ENCODE data around the gene BCKDK.
A peak's percentile ranks its signal among the peaks of the same experiment; 100 is the strongest.

Gene BCKDK

DNA sequence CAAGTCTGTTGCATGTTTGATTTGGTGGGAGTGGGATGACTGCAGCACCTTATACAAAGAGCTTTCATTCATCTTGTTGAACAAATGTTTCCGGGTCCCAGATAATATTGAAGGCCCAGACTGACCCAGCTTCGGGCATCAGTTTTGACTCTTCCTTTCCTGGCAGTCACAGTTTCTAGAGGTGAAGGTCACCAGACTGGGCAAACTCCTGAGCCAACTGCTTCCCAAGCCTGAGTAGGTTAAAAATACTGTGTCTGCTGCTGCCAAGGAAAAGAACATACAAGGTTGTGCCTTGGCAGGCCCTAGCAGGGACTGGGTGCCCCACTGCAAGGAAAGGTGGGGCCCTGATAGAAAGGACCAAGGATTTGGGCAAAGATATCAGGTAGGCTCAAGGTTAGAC lies 4.5 kb downstream of the BCKDK start:
- Mint-ChIP-seq H3K27ac (no peak overlapping the region), H3K4me1 (ENCODE audit: low read depth in 2 of 2) (peaks cover 4 to 13% of the 10 kb centered on the region in 2 donors), H3K4me3 (no peak overlapping the region), H3K36me3 (ENCODE audit: insufficient read depth) (peaks cover 26% of the 10 kb centered on the region), H3K9me3 (no peaks in the 10 kb centered on the region), H3K27me3 (no peaks in the 10 kb centered on the region)
- DNase-seq: no peak
- ATAC-seq (replicated peaks): no peak

DNA sequence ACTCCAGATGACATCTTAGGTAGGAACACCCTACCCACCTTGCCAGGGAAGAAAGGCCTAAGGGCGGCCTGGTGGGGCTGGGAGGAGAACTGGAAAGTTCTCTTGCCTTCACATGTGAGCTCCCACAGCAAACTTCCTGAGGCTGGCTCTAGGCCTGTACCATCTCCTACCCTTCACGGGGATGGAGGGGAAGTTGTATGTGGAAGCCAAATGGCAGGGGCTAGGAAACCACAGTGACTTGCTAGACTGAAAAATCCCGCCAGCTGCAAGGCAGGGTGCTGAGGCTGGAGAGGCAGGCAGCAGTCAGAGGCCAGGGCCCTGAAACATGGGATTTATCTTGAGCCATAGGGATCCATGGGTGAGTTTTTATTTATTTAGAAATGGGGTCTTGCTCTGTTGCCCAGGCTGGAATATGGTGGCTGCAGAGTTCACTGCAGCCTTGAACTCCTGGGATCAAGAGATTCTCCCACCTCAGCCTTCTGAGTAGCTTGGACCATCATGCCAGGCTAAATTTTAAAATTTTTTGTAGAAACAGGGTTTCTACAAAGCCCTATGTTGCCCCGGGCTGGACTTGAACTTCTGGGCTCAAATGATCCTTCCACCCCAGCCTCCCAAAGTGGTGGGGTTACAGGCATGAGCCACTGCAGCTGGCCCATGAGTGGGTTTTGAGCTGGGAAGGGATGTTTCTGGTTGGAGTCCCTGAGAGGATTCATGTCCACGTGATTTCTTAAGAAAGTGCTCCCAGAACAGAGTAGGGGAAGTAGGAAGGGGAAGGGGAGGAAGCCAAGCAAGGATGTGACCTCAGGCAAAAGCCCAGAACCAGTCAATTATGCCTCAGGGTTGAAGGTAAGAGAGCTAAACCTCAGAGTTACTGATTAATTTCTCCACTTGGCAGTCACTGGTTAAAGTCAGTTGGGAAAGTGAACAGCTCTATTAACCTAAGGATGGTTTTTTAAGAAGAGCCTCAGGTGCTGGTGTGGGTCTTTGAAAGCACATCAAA lies 5.2 kb downstream of the BCKDK start:
- H3K27ac Mint-ChIP-seq: peak overlapping the region; percentile 7 to 22
- H3K36me3 Mint-ChIP-seq (ENCODE audit: insufficient read depth): peaks cover 29% of the 10 kb centered on the region
- H3K9me3 Mint-ChIP-seq: no peaks in the 10 kb centered on the region
- no peak overlapping the region for H3K4me3 Mint-ChIP-seq
- no peak for DNase-seq
- H3K27me3 Mint-ChIP-seq: no peaks in the 10 kb centered on the region
- ATAC-seq (replicated peaks): no peak
- H3K4me1 Mint-ChIP-seq (ENCODE audit: low read depth in 2 of 2): peaks cover 6 to 15% of the 10 kb centered on the region in 2 donors

DNA sequence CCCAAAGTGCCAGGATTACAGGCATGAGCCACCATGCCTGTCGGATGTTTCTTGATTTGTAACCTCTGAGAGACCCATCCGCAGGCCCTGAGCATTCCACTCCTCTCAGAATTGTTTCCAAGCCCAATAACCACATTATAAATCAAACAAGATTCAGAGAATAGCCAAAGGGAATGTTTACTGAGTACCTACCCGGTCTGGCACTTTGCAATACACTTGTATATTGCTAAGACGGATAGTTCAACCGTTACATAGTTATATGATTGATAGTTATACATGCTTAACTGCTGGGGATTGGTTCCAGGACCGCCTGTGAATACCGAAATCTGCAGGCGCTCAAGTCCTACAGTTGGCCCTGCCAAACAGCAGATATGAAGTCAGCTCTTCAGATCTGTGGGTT lies 6.3 kb downstream of the BCKDK start:
- peaks cover 9 to 15% of the 10 kb centered on the region in 2 donors for H3K4me1 Mint-ChIP-seq (ENCODE audit: low read depth in 2 of 2)
- H3K36me3 Mint-ChIP-seq (ENCODE audit: insufficient read depth): peaks cover 36% of the 10 kb centered on the region
- no peaks in the 10 kb centered on the region for H3K27me3 Mint-ChIP-seq
- no peak overlapping the region for H3K4me3 Mint-ChIP-seq
- no peak overlapping the region for H3K27ac Mint-ChIP-seq
- DNase-seq: no peak
- no peaks in the 10 kb centered on the region for H3K9me3 Mint-ChIP-seq
- ATAC-seq (replicated peaks): no peak

DNA sequence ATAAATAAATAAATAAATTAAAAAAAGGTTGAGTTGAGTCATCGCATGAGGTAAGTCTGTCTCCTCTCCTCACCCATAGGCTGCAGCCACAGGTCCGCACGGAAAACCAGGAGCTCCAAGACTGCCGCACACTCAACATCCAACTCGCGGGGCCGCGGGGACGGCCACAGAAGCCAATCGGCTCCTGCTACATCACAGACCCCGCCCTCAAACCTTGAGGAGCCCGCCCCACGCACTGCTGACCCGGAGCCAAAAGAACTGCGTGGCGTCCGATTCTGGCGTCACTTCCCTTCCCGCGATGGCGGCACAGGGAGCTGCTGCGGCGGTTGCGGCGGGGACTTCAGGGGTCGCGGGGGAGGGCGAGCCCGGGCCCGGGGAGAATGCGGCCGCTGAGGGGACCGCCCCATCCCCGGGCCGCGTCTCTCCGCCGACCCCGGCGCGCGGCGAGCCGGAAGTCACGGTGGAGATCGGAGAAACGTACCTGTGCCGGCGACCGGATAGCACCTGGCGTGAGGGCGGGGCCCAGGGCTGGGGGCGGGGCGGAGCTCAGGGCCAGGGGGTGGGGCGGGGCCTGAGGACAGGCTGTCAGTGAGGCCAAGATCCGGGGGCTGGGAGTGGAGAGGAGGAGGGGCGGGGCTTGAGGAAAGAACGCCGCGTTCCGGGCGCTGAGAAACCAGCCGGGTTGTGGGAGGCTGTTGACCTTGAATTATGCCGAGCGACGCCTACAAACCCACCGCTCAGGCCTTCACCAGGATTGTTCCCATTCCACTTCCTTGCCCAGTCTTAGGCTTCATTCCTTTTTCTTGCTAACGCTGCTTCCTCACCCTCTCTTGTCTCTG lies 9.4 kb downstream of the BCKDK start, which contains the start of gene KAT8:
TSS of gene KAT8 (plus strand) at position 281 of the 839 bp plus-strand sequence. CDS start at position 299, 18 bp downstream.
- ATAC-seq (replicated peaks): peak; percentile 91
- peaks cover 49% of the 10 kb centered on the region for H3K36me3 Mint-ChIP-seq (ENCODE audit: insufficient read depth)
- H3K4me3 Mint-ChIP-seq: peak within 1 kb of the TSS; percentile 77 to 79
- H3K4me1 Mint-ChIP-seq (ENCODE audit: low read depth in 2 of 2): peaks cover 9% of the 10 kb centered on the region in 2 donors
- DNase-seq: peak; percentile 95 to 96 (median 95)
- H3K9me3 Mint-ChIP-seq: no peaks in the 10 kb centered on the region
- H3K27me3 Mint-ChIP-seq: no peaks in the 10 kb centered on the region
- H3K27ac Mint-ChIP-seq: peak within 1 kb of the TSS; percentile 83 to 91

DNA sequence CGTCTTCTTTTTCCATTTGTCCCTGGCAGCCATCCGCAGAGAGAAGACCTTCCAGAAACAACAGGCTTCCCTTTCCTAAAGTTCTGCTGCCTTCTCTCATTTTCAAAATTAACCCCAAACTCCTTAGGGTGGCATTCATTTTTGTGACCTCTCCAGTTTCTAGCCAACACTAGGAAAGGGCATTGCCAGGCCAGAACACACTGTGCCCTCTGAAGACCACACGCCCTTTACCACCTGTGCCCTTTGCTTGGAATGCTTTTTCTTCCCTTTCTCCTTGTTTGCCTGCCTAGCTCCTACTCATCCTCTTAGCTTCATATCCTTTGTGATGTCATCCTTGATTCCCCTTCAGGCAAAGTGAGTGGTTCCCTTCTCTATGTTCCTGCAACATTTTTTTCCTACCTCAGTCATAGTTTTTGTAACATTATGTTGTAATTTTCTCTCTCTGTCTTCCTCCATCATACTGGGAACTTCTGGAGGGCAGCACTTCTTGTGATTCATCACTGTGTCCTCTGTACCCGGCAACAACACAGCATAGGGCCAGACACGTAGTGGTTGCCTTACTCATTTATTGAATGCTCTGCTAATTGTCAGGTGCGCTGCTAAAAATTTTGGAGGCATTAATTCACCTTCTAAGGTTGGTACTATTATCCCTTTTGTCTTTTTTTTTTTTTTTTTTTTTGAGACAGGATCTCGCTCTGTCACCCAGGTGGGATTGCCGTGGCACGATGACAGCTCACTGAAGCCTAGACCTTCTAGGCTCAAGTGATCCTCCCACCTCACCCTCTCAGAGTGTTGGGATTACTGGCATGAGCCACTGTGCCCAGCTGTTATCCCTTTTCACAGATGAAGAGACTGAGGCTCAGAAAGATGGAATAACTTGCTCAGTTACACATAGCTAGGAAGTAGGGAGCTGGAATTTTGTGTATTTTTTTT lies 10.3 kb downstream of the BCKDK start:
- Mint-ChIP-seq H3K4me1 (ENCODE audit: low read depth in 2 of 2) (peaks cover 9% of the 10 kb centered on the region in 2 donors), H3K36me3 (ENCODE audit: insufficient read depth) (peaks cover 57% of the 10 kb centered on the region), H3K9me3 (no peaks in the 10 kb centered on the region), H3K4me3 (peak overlapping the region; percentile 77 to 79), H3K27ac (peak overlapping the region; percentile 83 to 91), H3K27me3 (no peaks in the 10 kb centered on the region)
- DNase-seq: no peak
- no peak for ATAC-seq (replicated peaks)

DNA sequence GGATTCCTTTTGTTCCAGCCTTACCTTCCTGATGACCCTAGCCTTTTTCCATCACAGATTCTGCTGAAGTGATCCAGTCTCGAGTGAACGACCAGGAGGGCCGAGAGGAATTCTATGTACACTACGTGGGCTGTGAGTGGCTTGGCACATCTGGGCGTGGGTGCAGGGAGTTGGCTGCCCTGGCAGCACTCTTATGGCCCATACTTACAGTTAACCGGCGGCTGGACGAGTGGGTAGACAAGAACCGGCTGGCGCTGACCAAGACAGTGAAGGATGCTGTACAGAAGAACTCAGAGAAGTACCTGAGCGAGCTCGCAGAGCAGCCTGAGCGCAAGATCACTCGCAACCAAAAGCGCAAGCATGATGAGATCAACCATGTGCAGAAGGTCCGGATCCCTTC lies 11.9 kb downstream of the BCKDK start:
- H3K4me3 Mint-ChIP-seq: no peak overlapping the region
- no peaks in the 10 kb centered on the region for H3K9me3 Mint-ChIP-seq
- ATAC-seq (replicated peaks) (no peak), DNase-seq (no peak)
- no peaks in the 10 kb centered on the region for H3K27me3 Mint-ChIP-seq
- peaks cover 67% of the 10 kb centered on the region for H3K36me3 Mint-ChIP-seq (ENCODE audit: insufficient read depth)
- H3K4me1 Mint-ChIP-seq (ENCODE audit: low read depth in 2 of 2): peaks cover 9% of the 10 kb centered on the region in 2 donors
- no peak overlapping the region for H3K27ac Mint-ChIP-seq

DNA sequence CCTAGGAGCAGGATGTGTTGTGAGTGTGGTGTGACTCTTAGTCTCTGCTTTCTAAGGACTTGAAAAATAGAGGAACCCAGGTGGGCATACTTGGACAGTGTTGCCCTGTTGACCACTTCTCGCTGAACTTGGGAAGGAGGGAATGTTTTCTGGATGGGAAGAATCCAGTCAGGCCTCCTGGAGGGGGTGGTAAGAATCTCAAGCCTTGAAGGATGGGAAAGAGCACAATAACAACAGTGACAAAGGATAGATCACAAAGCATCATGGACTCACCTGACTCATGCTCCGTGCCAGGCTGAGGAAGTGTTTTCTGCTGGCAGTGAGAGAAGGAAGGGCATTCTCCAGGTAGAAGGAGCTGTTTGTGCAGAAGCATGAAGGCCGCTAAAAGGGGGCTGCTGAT lies 17.7 kb downstream of the BCKDK start:
- no peak overlapping the region for H3K4me3 Mint-ChIP-seq
- peaks cover 0 to 5% of the 10 kb centered on the region in 2 donors for H3K4me1 Mint-ChIP-seq (ENCODE audit: low read depth in 2 of 2)
- no peaks in the 10 kb centered on the region for H3K9me3 Mint-ChIP-seq
- H3K36me3 Mint-ChIP-seq (ENCODE audit: insufficient read depth): peaks cover 50% of the 10 kb centered on the region
- no peaks in the 10 kb centered on the region for H3K27me3 Mint-ChIP-seq
- ATAC-seq (replicated peaks) (no peak), DNase-seq (no peak)
- H3K27ac Mint-ChIP-seq: peak overlapping the region in 1 of 2 donors; percentile 68

DNA sequence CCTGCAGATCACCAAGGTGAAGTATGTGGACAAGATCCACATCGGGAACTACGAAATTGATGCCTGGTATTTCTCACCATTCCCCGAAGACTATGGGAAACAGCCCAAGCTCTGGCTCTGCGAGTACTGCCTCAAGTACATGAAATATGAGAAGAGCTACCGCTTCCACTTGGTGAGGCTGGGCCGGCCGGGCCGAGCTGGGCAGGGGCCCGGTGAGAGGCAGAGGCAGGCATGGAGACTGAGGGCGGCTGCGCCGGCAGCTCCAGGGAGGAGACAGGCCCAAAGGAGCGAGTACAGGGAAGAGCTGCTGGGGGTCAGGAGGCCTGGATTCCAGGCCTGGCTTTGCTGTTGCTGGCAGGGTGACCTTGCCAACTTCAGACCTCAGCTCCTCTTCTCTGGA lies 19.0 kb downstream of the BCKDK start:
- no peaks in the 10 kb centered on the region for H3K27me3 Mint-ChIP-seq
- H3K4me1 Mint-ChIP-seq (ENCODE audit: low read depth in 2 of 2): peaks cover 0 to 5% of the 10 kb centered on the region in 2 donors
- H3K36me3 Mint-ChIP-seq (ENCODE audit: insufficient read depth): peaks cover 43% of the 10 kb centered on the region
- peak overlapping the region in 1 of 2 donors; percentile 84 for H3K27ac Mint-ChIP-seq
- no peak for ATAC-seq (replicated peaks)
- no peak for DNase-seq
- no peaks in the 10 kb centered on the region for H3K9me3 Mint-ChIP-seq
- no peak overlapping the region for H3K4me3 Mint-ChIP-seq

DNA sequence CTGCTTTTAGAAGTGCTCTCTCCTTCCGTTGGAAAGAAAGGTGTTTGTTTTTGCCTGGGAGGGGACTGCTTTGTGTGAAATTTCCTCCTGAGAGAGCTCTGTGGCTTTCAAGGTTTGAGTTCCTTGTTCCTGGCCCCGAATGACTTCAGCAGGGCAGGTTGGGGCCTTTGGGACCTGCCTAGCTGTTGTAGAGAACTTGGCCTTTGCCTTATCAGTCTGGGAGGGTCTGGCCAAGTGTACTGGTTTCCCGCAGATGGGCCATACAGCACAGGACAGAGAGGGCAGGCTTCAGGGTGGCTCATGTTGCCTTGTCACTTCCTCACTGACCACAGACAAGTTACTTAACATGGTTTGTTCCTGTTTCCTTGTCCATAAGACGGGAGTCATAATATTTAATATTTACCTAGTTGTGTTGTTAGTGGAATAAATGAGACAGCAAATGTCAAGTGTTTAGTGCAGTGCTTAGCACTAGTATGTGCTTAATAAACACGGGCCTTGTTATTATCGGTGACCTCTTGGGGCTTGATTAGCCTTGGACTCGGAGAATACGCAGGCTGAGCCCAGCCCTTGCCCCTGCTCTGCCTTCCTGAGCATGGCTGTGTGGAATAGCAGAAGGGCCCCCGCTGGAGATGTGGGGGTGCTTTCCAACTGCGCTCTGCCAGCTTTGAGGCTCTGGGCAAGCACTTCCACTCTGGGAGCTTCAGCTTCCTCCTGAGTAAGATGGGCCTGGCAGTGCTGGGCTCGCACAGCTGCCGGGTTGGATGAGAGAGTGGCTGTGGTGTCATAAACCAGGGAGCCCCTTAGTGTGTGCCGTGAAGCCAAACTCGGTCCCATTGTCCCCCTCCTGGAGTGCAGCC lies 20.8 kb downstream of the BCKDK start:
- no peak overlapping the region for H3K4me3 Mint-ChIP-seq

DNA sequence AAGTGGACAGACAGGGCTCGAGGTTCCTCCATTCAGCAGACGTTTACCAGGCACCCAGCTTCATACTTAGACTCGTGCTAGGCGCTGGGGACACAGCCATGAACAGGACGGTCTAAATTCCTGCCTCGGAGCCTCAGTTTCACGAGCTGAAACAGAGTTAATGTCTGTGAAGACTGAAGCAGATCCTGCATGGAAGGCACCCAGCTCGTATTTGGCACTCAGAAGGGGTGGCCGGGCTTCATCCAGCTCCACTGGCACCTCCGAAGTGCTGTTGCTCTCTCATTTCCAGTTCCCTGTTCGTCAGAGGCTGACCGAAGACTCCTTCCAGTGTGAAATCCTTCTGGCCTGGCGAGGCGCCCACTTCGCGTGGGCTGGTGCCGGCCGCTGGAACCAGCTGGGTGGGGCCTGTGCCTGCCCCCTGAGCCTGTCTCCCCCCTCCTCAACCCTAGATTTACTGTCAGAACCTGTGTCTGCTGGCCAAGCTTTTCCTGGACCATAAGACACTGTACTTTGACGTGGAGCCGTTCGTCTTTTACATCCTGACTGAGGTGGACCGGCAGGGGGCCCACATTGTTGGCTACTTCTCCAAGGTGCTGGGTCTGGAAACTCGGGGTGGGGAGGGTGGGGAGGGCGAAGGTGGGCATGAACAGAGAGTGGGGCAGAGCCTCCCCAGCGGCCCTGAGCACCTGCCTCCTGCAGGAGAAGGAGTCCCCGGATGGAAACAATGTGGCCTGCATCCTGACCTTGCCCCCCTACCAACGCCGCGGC lies 21.6 kb downstream of the BCKDK start:
- no peak for DNase-seq
- Mint-ChIP-seq H3K4me3 (no peak overlapping the region), H3K27me3 (no peaks in the 10 kb centered on the region), H3K9me3 (no peaks in the 10 kb centered on the region), H3K4me1 (ENCODE audit: low read depth in 2 of 2) (peaks cover 0 to 5% of the 10 kb centered on the region in 2 donors), H3K36me3 (ENCODE audit: insufficient read depth) (peaks cover 23% of the 10 kb centered on the region), H3K27ac (peak overlapping the region in 1 of 2 donors; percentile 26)
- ATAC-seq (replicated peaks): no peak

More for the DNA sequence above, 20.8 kb downstream of the BCKDK start:
- H3K27ac Mint-ChIP-seq: no peak overlapping the region
- H3K27me3 Mint-ChIP-seq: no peaks in the 10 kb centered on the region
- H3K9me3 Mint-ChIP-seq: no peaks in the 10 kb centered on the region
- peaks cover 28% of the 10 kb centered on the region for H3K36me3 Mint-ChIP-seq (ENCODE audit: insufficient read depth)
- peak; percentile 49 for ATAC-seq (replicated peaks)
- H3K4me1 Mint-ChIP-seq (ENCODE audit: low read depth in 2 of 2): peaks cover 0 to 5% of the 10 kb centered on the region in 2 donors
- DNase-seq: no peak

DNA sequence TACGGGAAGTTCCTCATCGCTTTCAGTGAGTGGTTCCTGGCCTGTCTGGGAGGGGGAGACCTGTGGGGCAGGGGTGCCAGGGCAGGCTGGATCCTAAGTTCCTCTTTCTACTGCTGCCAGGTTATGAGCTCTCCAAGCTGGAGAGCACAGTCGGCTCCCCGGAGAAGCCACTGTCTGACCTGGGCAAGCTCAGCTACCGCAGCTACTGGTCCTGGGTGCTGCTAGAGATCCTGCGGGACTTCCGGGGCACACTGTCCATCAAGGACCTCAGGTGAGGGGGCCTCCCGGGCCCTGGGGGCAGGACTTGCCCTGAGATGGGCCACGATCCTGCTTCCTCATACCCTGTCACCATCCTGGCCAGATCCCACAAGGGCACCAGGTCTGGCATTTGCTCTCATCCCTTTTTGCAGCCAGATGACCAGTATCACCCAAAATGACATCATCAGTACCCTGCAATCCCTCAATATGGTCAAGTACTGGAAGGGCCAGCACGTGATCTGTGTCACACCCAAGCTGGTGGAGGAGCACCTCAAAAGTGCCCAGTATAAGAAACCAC lies 22.2 kb downstream of the BCKDK start:
- peaks cover 0 to 5% of the 10 kb centered on the region in 2 donors for H3K4me1 Mint-ChIP-seq (ENCODE audit: low read depth in 2 of 2)
- H3K27ac Mint-ChIP-seq: no peak overlapping the region
- ATAC-seq (replicated peaks) (no peak), DNase-seq (no peak)
- peaks cover 23% of the 10 kb centered on the region for H3K36me3 Mint-ChIP-seq (ENCODE audit: insufficient read depth)
- no peaks in the 10 kb centered on the region for H3K9me3 Mint-ChIP-seq
- H3K27me3 Mint-ChIP-seq: no peaks in the 10 kb centered on the region
- no peak overlapping the region for H3K4me3 Mint-ChIP-seq
